Stimulated activated memory B cell treated with anti-CD40 and anti-IgM and Interleukin-4, amounts not matched to agents 10 μg/mL and 1 μg/mL and 100 μg/mL, for 72 hours (primary cell): ENCODE results near the gene STX1A.

Experiments used
- ATAC-seq: fragments of 150-1000 bp; cut with Tn5 transposase; 2 replicates; pipeline ENCODE4 v1.10.0; 2021
- H3K27ac Mint-ChIP-seq: one replicate; pipeline ENCODE4 v1.8.0; 2022; ENCODE audit warnings: mild to moderate bottlenecking, mixed read lengths
- H3K27me3 Mint-ChIP-seq: one replicate; pipeline ENCODE4 v1.8.0; 2022; ENCODE audit warnings: mixed read lengths
- H3K36me3 Mint-ChIP-seq: one replicate; pipeline ENCODE4 v1.8.0; 2022; ENCODE audit warnings: mixed read lengths
- H3K4me1 Mint-ChIP-seq: one replicate; pipeline ENCODE4 v1.8.0; 2022; ENCODE audit warnings: mixed read lengths
- H3K4me3 Mint-ChIP-seq: one replicate; pipeline ENCODE4 v1.8.0; 2022; ENCODE audit warnings: mild to moderate bottlenecking, moderate library complexity, mixed read lengths
- H3K9me3 Mint-ChIP-seq: one replicate; pipeline ENCODE4 v1.8.0; 2022; ENCODE audit warnings: mixed read lengths

STX1A gene

DNA sequence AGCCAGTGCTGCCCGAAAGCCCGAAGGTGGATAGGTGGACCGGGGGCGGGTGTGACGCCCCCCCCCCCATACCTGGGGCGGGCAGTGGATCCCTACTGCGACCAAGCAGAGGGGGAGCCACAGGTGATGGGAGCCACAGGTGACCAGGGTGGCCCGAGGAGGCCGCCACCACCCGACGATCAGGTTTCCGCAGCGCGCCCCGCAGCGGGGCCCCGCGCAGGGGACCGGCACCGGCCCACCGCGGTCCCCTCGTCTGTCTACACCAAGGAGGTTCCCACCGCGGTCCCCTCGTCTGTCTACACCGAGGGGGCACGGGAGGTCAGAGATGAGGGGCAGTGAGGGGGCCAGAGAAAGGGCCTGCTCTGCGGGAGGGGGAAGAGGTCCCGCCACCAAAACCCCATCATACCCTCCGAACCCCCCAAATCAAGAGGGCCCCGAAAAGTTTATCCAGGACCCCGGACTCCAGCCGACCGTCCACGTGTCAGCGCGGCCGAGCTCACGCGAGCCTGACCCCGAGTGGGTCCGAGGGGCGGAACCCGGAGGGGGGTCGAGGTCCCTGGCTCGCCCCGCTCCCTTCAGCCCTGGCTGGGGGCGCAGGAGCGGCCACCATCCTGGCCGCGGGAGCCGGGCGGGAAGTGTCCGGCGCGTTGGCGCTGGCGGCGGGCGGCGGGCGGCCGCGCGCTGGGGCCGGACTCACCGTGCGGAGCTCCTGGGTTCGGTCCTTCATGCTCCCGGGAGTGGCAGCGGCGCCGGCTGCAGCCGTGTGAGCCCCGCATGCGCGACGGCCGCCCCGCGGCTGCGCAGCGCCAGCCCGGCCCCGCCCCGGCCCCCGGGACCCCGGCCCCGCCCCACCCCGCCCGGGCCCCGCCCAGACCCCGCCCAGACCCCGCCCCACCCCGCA is at the start of gene STX1A:
Gene STX1A, minus strand, starts transcription at position 765 of the 901 bp plus-strand sequence. Its CDS starts 38 bp downstream, at position 727.
- Mint-ChIP-seq H3K27ac (peak within 1 kb of the TSS; percentile 23), H3K4me1 (peaks cover 37% of the 10 kb centered on the region), H3K27me3 (peaks cover 49% of the 10 kb centered on the region), H3K9me3 (no peaks in the 10 kb centered on the region), H3K4me3 (peak within 1 kb of the TSS; percentile 75), H3K36me3 (no peaks in the 10 kb centered on the region)
- ATAC-seq, result peak; percentile 89

DNA sequence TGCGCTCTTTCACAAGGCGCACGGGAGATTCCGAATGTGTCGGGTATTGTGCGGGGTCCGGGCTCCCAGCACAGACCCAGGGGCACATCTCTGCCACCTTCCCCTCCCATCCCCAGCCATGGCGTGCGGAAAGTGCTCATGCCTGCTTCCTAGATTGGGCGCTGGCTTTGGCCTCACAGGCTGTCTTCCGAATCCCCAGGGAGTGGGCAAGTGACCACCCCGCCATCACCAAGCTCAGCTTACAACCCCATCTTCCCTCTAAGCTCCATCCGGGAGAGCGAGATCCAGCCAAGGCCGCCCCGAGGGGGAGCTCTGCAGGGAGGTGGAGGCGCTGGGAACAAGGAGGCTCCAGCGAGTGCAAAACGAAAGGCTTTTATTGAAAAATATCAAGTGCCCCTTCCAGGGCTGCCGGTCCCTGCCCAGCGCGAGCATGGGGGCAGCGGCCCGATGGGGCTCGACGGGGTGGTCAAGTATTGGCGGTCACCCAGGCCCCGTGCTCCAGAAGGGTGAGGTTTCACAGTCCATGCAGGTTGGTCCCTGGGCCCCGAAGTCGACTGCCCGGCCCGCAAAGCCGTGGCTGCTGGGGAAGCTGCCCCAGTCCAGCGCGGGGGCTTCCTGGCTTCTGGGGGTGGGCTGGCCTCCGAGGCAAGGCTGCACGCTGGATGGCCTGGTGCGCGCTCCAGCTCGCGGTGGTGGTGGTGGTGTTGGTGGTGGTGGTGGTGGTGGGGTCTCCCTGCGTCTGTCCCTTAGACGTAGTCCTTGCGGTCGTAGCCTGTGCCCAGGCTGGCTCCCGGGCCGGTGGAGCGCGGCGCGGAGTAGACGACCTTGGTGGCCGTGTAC is 49.4 kb upstream of the STX1A start:
- ATAC-seq, result no peak
- H3K36me3 Mint-ChIP-seq, result no peaks in the 10 kb centered on the region
- H3K4me3 Mint-ChIP-seq, result no peak overlapping the region
- H3K27me3 Mint-ChIP-seq, result peaks cover 71% of the 10 kb centered on the region
- peaks cover 22% of the 10 kb centered on the region for H3K4me1 Mint-ChIP-seq
- peaks cover 4% of the 10 kb centered on the region for H3K9me3 Mint-ChIP-seq
- no peak overlapping the region for H3K27ac Mint-ChIP-seq

DNA sequence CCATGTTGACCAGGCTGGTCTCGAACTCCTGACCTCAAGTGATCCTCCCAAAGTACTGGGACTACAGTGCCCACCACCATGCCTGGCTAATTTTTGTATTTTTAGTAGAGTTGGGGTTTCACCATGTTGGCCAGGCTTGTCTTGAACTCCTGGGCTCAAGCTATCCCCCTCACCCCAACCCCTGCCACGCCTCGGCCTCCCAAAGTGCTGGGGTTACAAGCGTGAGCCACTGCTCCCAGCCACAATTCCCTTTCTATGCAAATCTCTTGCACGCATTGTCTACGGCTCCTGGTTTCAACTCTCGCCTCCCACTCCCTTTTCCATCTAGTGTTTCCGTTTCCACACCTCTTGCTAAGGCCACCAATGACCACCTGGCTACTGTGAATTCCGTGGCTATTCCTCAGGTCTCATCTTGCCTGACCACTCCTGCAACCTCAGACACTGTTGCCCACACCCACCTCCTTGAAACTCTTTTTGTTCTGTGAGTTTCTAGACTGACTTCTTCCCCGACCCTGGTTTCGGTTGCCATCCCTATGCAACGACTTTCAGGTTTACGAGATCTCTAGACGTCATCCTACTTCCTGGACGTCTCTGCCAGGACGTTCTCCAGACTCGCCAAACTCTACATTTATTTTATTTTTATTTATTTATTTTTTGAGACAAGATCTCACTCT is 47.2 kb upstream of the STX1A start:
- Mint-ChIP-seq H3K9me3 (peaks cover 4% of the 10 kb centered on the region), H3K27ac (no peak overlapping the region), H3K4me1 (peaks cover 22% of the 10 kb centered on the region), H3K4me3 (no peak overlapping the region), H3K27me3 (peaks cover 67% of the 10 kb centered on the region), H3K36me3 (no peaks in the 10 kb centered on the region)
- ATAC-seq, result no peak

DNA sequence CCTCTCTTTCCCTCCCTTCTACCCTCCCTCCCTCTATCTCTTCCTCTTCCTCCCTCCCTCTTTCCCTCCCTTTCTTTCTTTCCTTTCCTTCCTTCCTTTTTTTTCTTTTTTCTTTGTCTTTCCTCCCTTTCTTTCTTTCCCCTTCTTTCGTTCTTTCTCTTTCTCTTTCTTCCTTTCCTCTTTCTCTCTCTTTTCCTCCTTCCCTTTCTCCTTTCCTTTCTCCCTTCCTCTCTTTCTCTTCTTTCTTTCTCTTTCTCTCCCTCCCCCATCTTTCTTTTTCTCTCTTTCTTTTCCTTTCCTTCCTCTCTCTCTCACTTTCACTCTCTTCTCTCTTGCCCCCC is 43.2 kb upstream of the STX1A start:
- H3K27me3 Mint-ChIP-seq, result peaks cover 28% of the 10 kb centered on the region
- no peak overlapping the region for H3K4me3 Mint-ChIP-seq
- H3K27ac Mint-ChIP-seq, result no peak overlapping the region
- H3K4me1 Mint-ChIP-seq, result no peaks in the 10 kb centered on the region
- H3K36me3 Mint-ChIP-seq, result no peaks in the 10 kb centered on the region
- no peak for ATAC-seq
- peaks cover 1% of the 10 kb centered on the region for H3K9me3 Mint-ChIP-seq

DNA sequence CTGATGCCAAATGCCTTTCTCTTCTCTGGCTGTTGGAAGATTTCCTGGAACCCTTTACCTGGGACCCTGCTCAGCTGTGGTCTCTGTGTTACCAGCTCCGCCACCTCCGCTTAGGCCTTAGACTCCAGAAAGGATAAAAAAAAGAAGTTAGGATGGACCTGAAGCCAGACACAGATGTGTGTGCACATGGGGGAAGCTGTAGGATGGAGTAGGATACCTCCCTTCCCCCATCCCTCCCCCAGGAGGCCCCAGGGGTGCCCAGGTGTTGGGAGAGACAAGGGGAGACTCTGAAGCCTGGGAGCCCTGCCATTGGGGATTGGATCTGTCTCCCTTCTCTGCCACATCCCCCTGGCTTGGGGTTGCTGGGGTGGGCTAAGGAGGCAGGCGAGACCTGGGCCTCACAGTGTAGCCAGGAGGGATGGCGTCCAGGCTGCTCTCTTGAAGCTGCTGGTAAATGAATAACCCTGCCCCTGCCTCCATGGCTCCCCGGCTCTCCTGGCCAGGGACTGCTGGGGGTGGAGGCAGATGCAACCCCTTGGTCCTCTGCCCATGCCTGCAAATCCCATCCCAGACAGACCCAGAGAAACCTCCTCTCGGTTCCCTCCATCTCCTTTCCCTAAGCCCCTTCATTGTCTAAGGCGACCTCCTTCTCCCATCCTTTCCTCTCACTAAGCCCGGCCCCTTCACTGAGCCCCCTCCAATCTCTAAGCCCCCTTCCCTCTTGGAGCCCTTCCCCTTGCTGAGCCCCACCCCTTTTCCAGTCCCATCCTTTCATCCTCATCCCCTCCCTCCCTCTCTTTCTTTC is 42.6 kb upstream of the STX1A start:
- Mint-ChIP-seq H3K27me3 (peaks cover 26% of the 10 kb centered on the region), H3K4me1 (no peaks in the 10 kb centered on the region), H3K9me3 (no peaks in the 10 kb centered on the region), H3K4me3 (no peak overlapping the region), H3K36me3 (no peaks in the 10 kb centered on the region), H3K27ac (no peak overlapping the region)
- ATAC-seq, result no peak

DNA sequence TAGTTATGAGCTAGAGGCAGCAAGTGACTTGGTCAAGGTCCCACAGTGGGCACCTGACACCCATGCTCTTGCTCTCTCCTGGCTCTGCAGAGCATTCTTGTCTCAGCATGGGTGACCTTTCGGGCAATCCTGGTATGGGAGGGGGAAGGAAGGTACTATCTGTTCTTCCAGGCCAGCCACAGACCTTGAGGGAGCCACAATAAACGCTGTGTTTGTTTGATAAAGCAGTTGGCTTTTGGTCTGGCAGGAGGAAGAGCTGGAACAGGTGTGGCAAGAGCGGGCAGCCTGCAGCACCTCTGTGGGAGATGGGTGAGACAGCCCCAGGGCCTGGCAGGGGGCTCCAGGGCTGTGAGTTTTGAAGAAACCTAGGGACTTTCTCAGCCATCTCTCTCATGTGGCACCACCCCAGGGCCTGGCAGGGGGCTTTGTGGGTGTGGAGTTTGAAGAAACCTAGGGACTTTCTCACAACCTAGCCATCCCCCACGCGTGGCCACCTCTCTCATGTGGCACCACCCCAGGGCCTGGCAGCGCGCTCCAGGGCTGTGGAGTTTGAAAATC is 39.2 kb upstream of the STX1A start:
- Mint-ChIP-seq H3K4me1 (no peaks in the 10 kb centered on the region), H3K4me3 (no peak overlapping the region)
- ATAC-seq, result no peak

DNA sequence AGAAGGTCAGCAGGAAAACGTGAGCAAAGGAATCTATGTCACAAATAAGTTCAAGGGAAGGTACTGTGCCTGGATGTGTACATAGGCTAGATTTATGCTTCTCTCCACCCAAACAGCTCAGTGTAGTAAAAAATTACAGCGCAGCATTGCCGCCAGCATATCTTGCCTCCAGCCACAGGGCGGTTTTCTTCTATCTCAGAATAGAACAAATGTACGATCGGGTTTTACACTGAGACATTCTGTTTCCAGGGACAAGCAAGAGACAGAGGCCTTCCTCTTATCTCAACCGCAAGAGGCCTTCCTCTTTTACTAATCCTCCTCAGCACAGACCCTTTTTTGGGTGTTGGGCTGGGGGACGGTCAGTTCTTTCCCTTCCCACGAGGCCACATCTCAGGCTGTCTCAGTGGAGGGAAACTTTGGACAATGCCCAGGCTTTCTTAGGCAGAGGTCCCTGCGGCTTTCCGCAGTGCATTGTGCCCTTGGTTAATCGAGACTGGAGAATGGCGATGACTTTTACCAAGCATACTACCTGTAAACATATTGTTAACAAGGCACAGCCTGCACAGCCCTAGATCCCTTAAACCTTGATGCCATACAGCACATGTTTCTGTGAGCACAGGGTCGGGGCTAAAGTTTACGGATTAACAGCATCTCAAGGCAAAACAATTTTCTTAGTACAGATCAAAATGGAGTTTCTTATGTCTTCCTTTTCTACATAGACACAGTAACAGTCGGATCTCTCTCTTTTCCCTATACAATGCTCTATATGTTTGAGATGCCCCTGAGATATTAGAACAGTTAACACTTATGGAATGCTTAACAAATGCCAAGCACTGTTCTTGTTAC is 30.7 kb upstream of the STX1A start:
- Mint-ChIP-seq H3K36me3 (no peaks in the 10 kb centered on the region), H3K4me1 (peaks cover 6% of the 10 kb centered on the region), H3K9me3 (peaks cover 2% of the 10 kb centered on the region), H3K27me3 (no peaks in the 10 kb centered on the region), H3K4me3 (no peak overlapping the region), H3K27ac (no peak overlapping the region)
- no peak for ATAC-seq

More for the DNA sequence above, 39.2 kb upstream of the STX1A start:
- peaks cover 2% of the 10 kb centered on the region for H3K9me3 Mint-ChIP-seq
- H3K27me3 Mint-ChIP-seq, result peaks cover 17% of the 10 kb centered on the region
- no peak overlapping the region for H3K27ac Mint-ChIP-seq
- no peaks in the 10 kb centered on the region for H3K36me3 Mint-ChIP-seq

DNA sequence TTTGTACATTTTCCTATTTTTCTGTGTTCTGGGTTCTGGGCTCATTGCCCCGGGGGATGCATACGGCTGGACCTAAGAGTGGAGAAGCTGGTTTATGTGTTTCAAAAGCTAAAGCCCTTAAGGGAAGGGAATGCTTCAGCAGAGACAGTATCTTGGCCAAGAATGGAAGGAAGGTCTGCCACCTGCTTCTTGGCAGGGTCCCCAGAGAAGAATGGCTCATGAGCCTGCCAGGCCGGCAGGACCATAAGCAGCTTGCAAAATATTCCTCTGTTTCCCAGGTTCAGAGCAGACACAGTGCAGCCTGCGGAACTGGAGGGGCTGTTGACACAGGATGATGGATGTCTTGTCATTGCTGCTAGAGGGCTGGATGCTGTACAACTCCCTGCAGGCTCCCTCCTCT is 26.9 kb upstream of the STX1A start:
- no peak for ATAC-seq
- Mint-ChIP-seq H3K4me1 (peaks cover 25% of the 10 kb centered on the region), H3K27ac (no peak overlapping the region), H3K27me3 (no peaks in the 10 kb centered on the region), H3K4me3 (no peak overlapping the region), H3K9me3 (no peaks in the 10 kb centered on the region), H3K36me3 (no peaks in the 10 kb centered on the region)

DNA sequence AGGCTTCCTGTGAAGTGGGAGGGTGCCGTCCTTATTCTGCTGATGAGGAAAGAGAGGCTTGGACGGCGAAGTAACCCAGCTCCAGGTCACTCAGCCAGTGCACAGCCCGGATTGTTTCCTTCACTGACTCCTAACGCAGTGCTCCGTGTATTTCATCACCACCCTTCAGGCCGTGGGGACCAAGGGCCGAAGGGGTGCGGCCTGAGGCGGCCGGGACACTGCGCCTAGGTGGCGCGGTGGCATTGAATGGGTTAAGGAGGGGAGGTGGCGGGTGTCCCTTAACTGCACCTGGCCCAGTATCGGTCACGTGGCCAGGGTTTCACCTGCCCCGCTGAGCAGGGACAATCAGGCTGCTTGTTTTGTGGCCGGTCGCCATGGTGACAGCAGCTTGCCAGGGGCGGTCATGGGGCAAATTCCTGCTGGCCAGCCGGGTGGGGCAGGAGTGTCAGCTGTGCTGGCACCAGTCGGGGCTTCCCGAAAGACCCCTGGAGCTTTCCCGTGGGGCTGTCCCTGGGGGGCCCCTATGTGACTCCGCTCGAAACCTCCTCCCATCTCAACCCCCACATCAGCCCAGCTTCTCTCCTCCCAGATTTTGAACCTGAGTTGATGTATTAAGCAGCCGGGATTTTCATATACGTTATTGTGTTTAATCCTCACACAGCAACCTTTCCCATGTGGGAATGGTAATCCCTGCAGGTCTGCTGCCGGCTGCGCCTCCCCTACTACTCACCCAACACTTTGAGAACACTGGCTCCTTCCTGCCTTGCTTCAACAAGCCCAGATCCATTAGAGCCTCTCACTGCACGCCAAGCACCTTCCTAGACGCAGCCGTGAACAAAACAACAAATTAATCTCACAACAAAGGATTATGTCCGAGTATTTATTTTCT is 23.5 kb upstream of the STX1A start:
- H3K27me3 Mint-ChIP-seq, result no peaks in the 10 kb centered on the region
- H3K9me3 Mint-ChIP-seq, result no peaks in the 10 kb centered on the region
- peaks cover 27% of the 10 kb centered on the region for H3K4me1 Mint-ChIP-seq
- no peaks in the 10 kb centered on the region for H3K36me3 Mint-ChIP-seq
- H3K27ac Mint-ChIP-seq, result no peak overlapping the region
- ATAC-seq, result no peak
- no peak overlapping the region for H3K4me3 Mint-ChIP-seq

DNA sequence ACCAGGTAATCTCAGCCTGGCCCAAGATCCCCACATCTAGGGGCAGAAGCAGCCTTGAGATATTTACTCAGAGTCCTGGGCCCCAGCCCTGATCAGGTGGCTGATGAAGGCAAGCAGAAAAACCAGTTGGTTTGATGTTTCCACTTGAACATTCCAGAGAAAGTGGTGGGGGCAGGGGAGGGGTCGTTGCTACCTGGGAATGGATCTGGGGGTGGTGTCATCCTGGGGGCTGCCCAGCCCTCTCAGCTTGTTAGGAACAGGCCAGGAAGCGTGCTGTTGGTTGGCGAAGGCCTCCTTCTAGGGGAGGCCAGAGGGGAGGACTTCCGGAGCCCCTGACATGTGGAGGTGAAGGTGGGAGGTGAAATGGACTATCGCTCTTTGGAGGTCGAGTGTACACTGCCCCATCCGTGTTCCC is 22.9 kb upstream of the STX1A start:
- Mint-ChIP-seq H3K27ac (no peak overlapping the region), H3K4me1 (peaks cover 34% of the 10 kb centered on the region), H3K36me3 (no peaks in the 10 kb centered on the region), H3K9me3 (no peaks in the 10 kb centered on the region), H3K4me3 (no peak overlapping the region), H3K27me3 (no peaks in the 10 kb centered on the region)
- no peak for ATAC-seq

DNA sequence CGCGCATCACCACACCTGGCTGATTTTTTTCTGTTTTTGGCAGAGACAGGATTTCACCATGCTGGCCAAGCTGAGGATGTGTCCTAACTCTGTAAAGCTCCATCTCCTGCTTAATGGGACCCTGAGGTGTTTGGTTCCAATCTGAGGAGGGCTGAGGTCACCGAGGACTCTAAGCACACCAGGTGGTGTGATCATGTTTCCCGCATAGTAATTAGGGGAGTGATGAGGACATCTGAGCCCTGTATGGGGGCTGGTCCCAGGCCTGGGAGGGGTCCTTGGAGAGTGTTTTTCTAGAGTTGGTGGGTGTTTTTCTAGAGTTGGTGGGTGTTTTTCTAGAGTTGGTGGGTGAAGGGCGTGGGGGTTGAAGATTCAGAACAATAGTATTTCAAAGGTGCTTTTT is 22.1 kb upstream of the STX1A start:
- Mint-ChIP-seq H3K4me3 (no peak overlapping the region), H3K36me3 (no peaks in the 10 kb centered on the region), H3K27ac (no peak overlapping the region), H3K27me3 (no peaks in the 10 kb centered on the region), H3K9me3 (no peaks in the 10 kb centered on the region), H3K4me1 (peaks cover 36% of the 10 kb centered on the region)
- no peak for ATAC-seq

DNA sequence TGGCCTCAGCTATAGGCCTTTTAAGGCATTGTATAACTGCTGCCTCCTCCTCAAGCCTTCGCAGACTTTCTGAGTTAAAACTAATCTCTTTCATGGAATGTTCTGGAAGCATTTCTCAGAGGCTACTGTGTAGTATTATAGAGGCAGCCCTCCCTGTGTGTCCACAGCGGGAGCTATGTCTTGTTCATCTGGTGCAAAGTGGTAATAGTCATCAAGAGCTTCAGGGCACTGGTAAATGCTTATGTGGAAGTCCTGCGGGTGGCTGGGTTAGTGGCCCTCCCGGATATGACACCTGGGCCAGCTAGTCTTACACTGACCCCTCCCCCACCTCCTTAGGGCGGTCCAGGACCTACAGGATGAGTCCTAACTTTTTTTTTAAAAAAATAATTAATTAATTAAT is 21.3 kb upstream of the STX1A start:
- no peak overlapping the region for H3K27ac Mint-ChIP-seq
- H3K36me3 Mint-ChIP-seq, result no peaks in the 10 kb centered on the region
- ATAC-seq, result no peak
- peak overlapping the region; percentile 31 for H3K4me3 Mint-ChIP-seq
- H3K4me1 Mint-ChIP-seq, result peaks cover 36% of the 10 kb centered on the region
- H3K27me3 Mint-ChIP-seq, result no peaks in the 10 kb centered on the region
- H3K9me3 Mint-ChIP-seq, result no peaks in the 10 kb centered on the region

DNA sequence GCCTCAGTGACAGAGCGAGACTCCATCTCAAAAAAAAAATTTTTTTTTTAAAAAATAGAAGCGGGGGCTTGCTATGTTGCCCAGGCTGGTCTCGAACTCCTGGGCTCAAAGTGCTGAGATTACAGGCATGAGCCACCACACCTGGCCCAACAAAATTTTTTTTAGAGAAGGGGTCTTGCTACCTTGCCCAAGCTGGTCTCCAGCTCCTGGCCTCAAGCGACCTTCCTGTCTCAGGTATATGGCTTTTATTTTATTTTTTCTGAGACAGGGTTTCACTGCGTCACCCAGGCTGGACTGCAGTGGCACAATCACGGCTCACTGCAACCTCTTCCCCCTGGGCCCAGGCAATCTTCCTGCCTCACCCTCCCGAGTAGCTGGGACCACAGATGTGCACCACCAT is 20.7 kb upstream of the STX1A start:
- H3K4me1 Mint-ChIP-seq, result peaks cover 37% of the 10 kb centered on the region
- H3K27ac Mint-ChIP-seq, result no peak overlapping the region
- no peak for ATAC-seq

More for the DNA sequence above, 20.7 kb upstream of the STX1A start:
- Mint-ChIP-seq H3K4me3 (peak overlapping the region; percentile 31), H3K9me3 (no peaks in the 10 kb centered on the region), H3K36me3 (no peaks in the 10 kb centered on the region), H3K27me3 (no peaks in the 10 kb centered on the region)
